Ishikawa (cell line): Measurements from ENCODE around the gene SLC16A12.

Source experiments
- CEBPB ChIP-seq: IDR thresholded peaks from 2 replicates; pipeline ENCODE4 v1.6.1; 2012
- CREB1 ChIP-seq: IDR thresholded peaks from 2 replicates; pipeline ENCODE4 v1.6.1; 2012; ENCODE audit warnings: low read depth
- EGR1 ChIP-seq: IDR thresholded peaks from 2 replicates; pipeline ENCODE4 v1.6.1; 2012
- EP300 ChIP-seq: IDR thresholded peaks from 2 replicates; pipeline ENCODE4 v1.6.1; 2012; ENCODE audit warnings: borderline replicate concordance
- FOXM1 ChIP-seq: IDR thresholded peaks from 2 replicates; pipeline ENCODE4 v1.6.1; 2012; ENCODE audit warnings: low read depth, borderline replicate concordance
- MAX ChIP-seq: IDR thresholded peaks from 2 replicates; pipeline ENCODE4 v1.6.1; 2012
- NFIC ChIP-seq: IDR thresholded peaks from 2 replicates; pipeline ENCODE4 v1.6.1; 2012
- RAD21 ChIP-seq: IDR thresholded peaks from 2 replicates; pipeline ENCODE4 v1.6.1; 2012; ENCODE audit warnings: low read depth
- REST ChIP-seq: IDR thresholded peaks from 2 replicates; pipeline ENCODE4 v1.6.1; 2012; ENCODE audit warnings: low read depth, mild to moderate bottlenecking
- TAF1 ChIP-seq: IDR thresholded peaks from 2 replicates; pipeline ENCODE4 v1.6.1; 2012; ENCODE audit warnings: low read depth, mild to moderate bottlenecking
- TCF12 ChIP-seq: IDR thresholded peaks from 2 replicates; pipeline ENCODE4 v1.6.1; 2012; ENCODE audit warnings: low read depth
- TEAD4 ChIP-seq: IDR thresholded peaks from 2 replicates; pipeline ENCODE4 v1.6.1; 2012
- USF1 ChIP-seq: IDR thresholded peaks from 2 replicates; pipeline ENCODE4 v1.6.1; 2012
- YY1 ChIP-seq: IDR thresholded peaks from 2 replicates; pipeline ENCODE4 v1.6.1; 2012; ENCODE audit warnings: low read depth
- ZBTB7A ChIP-seq: IDR thresholded peaks from 2 replicates; pipeline ENCODE4 v1.6.1; 2012; ENCODE audit warnings: low read depth

Gene SLC16A12

GRCh38 chr10:89399956-89400355 is 135.4 kb downstream of the SLC16A12 start:
- TF ChIP-seq TCF12 (no peak), CREB1 (no peak), TAF1 (no peak), RAD21 (no peak), USF1 (no peak), FOXM1 (no peak), REST (no peak), YY1 (no peak), EP300 (no peak), EGR1 (no peak), ZBTB7A (no peak), NFIC (no peak), MAX (no peak), CEBPB (no peak), TEAD4 (no peak)

- TF ChIP-seq ZBTB7A (no peak), EP300 (no peak), FOXM1 (no peak), CEBPB (no peak), YY1 (no peak), TAF1 (no peak), REST (no peak), EGR1 (no peak), CREB1 (no peak), TEAD4 (no peak), USF1 (no peak)
These were observed 137.2 kb downstream of the SLC16A12 start for GRCh38 chr10:89398003-89398749.

GRCh38 chr10:89395141-89395540 is 140.3 kb downstream of the SLC16A12 start:
- no peak for TF ChIP-seq TAF1
- TF ChIP-seq TEAD4, result no peak
- no peak for TF ChIP-seq YY1
- TF ChIP-seq EGR1, result no peak

- TF ChIP-seq NFIC (no peak), TAF1 (no peak), EGR1 (no peak), MAX (no peak), RAD21 (no peak), TCF12 (no peak), CEBPB (no peak), TEAD4 (no peak), EP300 (no peak), CREB1 (no peak), USF1 (no peak), YY1 (no peak), FOXM1 (no peak), ZBTB7A (no peak), REST (no peak)
These were observed 141.5 kb downstream of the SLC16A12 start for GRCh38 chr10:89393898-89394297.
